Upper lobe of left lung (tissue), 6 donors: ENCODE measurements around the gene SMTNL2. TPM values are rescaled to one million over a fixed set of nuclear protein-coding genes. Genes with fewer than 3 reads are reported as not detected.

Experiments used
- ATAC-seq, 2 donors: fragments of 200-7000 bp; cut with Tn5 transposase; one replicate each; pipeline ENCODE4 v1.9.1; 2022; ENCODE audit warnings: mild to moderate bottlenecking in 2 of 2, moderate library complexity in 2 of 2; ENCODE audit not compliant: low FRiP score in 2 of 2
- DNase-seq, 2 donors: peaks; one replicate each; pipeline ENCODE4 v3.0.0-alpha.2; 2019 to 2020
- H3K27ac ChIP-seq, 4 donors: fragments of 200-600 bp; sonication (generic); one replicate each; pipeline ENCODE4 v1.5.1; 2016 to 2019
- H3K27me3 ChIP-seq, 4 donors: fragments of 200-600 bp; sonication (generic); one replicate each; pipeline ENCODE4 v1.5.1; 2017 to 2019
- H3K36me3 ChIP-seq, 4 donors: fragments of 200-600 bp; sonication (generic); one replicate each; pipeline ENCODE4 v1.5.1; 2016 to 2019
- H3K4me1 ChIP-seq, 4 donors: fragments of 200-600 bp; sonication (generic); one replicate each; pipeline ENCODE4 v1.5.1; 2018 to 2019
- H3K4me3 ChIP-seq, 4 donors: fragments of 200-600 bp; sonication (generic); one replicate each; pipeline ENCODE4 v1.5.1; 2017 to 2019; ENCODE audit warnings: mild to moderate bottlenecking in 2 of 4, moderate library complexity in 1 of 4
- H3K9me3 ChIP-seq, 4 donors: fragments of 200-600 bp; sonication (generic); one replicate each; pipeline ENCODE4 v1.5.1; 2018 to 2019
- EP300 ChIP-seq, 4 donors: sonication (generic); formaldehyde crosslinking; IDR thresholded peaks; one replicate each; pipeline ENCODE4 v1.5.1; 2017; ENCODE audit warnings: antibody characterized with exemption in 4 of 4, control low read depth in 2 of 4
- POLR2A ChIP-seq, 4 donors: fragments of 450-650 bp; IDR thresholded peaks; one replicate each; pipeline ENCODE4 v1.5.1; 2016 to 2017; ENCODE audit warnings: antibody characterized with exemption in 4 of 4, mild to moderate bottlenecking in 2 of 4
- POLR2AphosphoS5 ChIP-seq, 2 donors: sonication (generic); formaldehyde crosslinking; IDR thresholded peaks; one replicate each; pipeline ENCODE4 v1.5.1; 2017; ENCODE audit warnings: antibody characterized with exemption in 2 of 2
- WGBS, 2 donors: methylation state at CpG; one replicate each; pipeline ENCODE4 v1.1.5; 2017 to 2018; 5-methylcytosine and 5-hydroxymethylcytosine counted together
- total RNA-seq, 6 donors: library from RNA; depleted of rRNA in 4 of 6; stranded (reverse); fragments of >200 nt in 4 of 6; gene quantifications; one replicate each; pipeline versions ENCODE4 v1.1.0 to v1.2.1, GENCODE V29; 2016 to 2021
- TF ChIP-seq, protein P1 (sequence below), 6 experiments: fragments of 450-650 bp in 4 of 6; fragments of 200-600 bp in 2 of 6; sonication (generic) in 2 of 6; IDR thresholded peaks; one replicate each; pipeline ENCODE4 v1.5.1; 2016 to 2019; ENCODE audit warnings: antibody characterized with exemption in 6 of 6
- donor health status: DM: no; HTN: no; CAD: no; lungs with moderate emphysema.
- donor health status: DM: no; HTN: yes; CAD: no; lungs with severe emphysema.

SMTNL2 gene
- total RNA-seq, 6 donors from 2014 or later, result 0.49 to 7.3 (median 3.6) TPM

DNA sequence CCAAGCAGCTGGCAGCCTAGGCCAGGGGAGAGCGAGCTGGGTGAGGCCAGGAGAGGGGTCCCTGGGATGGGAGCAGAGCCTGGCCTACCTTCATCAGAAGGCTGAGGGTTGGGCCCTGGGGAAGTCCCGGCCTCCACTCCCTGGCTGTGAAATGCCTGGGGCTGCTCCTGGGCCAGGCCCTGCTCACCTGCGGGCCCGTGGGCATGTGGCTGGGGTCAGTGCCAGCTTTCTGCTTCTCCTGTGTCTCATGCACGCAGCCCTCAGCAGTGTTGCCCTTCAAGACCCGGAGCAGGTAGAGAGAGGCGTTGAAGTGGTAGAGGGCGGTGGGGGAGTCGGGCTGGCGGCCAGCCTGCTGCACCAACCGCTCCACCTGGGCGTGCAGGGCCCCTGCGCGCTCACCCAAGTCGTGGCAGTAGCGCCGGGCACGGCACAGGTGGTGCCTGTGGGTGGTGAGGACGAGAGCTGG lies 41.6 kb upstream of the SMTNL2 start:
- Histone ChIP-seq H3K36me3 (peaks cover 11 to 93% (median 71%) of the 10 kb centered on the region in 4 donors), H3K4me1 (peaks cover 26 to 45% (median 40%) of the 10 kb centered on the region in 4 donors), H3K27ac (peak overlapping the region in 1 of 4 donors; percentile 91), H3K9me3 (no peaks in the 10 kb centered on the region), H3K4me3 (no peak overlapping the region), H3K27me3 (no peaks in the 10 kb centered on the region)
- WGBS, 2 donors, result 93 to 100% methylated on average over 5 to 19 of the region's 19 CpGs
- TF ChIP-seq POLR2AphosphoS5 (IDR thresholded peaks at IDR 0.05) (no peak), EP300 (IDR thresholded peaks at IDR 0.05) (no peak), POLR2A (IDR thresholded peaks at IDR 0.05) (no peak)
- TF ChIP-seq, protein P1, sequence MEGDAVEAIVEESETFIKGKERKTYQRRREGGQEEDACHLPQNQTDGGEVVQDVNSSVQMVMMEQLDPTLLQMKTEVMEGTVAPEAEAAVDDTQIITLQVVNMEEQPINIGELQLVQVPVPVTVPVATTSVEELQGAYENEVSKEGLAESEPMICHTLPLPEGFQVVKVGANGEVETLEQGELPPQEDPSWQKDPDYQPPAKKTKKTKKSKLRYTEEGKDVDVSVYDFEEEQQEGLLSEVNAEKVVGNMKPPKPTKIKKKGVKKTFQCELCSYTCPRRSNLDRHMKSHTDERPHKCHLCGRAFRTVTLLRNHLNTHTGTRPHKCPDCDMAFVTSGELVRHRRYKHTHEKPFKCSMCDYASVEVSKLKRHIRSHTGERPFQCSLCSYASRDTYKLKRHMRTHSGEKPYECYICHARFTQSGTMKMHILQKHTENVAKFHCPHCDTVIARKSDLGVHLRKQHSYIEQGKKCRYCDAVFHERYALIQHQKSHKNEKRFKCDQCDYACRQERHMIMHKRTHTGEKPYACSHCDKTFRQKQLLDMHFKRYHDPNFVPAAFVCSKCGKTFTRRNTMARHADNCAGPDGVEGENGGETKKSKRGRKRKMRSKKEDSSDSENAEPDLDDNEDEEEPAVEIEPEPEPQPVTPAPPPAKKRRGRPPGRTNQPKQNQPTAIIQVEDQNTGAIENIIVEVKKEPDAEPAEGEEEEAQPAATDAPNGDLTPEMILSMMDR (IDR thresholded peaks at IDR 0.05), result no peak
- DNase-seq (peak in 1 of 2 donors; percentile 82), ATAC-seq (no peak)

DNA sequence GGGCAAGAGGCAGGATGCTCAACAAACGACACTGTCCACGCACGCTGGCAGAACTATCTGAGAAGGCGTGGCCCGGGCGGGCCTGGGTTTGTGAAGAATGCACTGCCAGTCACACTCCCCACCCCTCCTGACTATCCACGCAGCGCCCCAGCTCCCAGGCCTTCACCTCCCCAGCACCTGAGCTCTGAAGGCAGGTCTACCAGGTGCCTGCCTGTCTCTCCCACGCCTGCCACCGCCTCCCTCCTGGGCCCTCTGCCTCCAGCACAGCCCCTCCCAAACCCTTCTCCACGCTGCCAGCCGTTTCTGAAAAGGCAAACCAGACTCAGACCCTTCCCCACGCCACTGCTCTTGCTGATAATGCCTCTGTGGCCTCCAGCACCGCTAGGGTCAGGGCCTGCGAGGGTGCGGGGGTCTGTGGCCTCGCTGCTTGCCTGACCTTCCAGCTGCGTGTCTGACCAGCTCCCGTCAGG lies 40.7 kb upstream of the SMTNL2 start:
- WGBS, 2 donors, result 69 to 75% methylated on average over 12 to 19 of the region's 19 CpGs
- H3K4me1 ChIP-seq, result peaks cover 21 to 37% (median 32%) of the 10 kb centered on the region in 4 donors
- ATAC-seq (no peak), DNase-seq (peak in 1 of 2 donors; percentile 72)
- no peaks in the 10 kb centered on the region for H3K9me3 ChIP-seq
- H3K27me3 ChIP-seq, result no peaks in the 10 kb centered on the region
- H3K36me3 ChIP-seq, result peaks cover 11 to 93% (median 75%) of the 10 kb centered on the region in 4 donors
- H3K27ac ChIP-seq, result no peak overlapping the region
- TF ChIP-seq POLR2A (IDR thresholded peaks at IDR 0.05) (no peak), EP300 (IDR thresholded peaks at IDR 0.05) (no peak), POLR2AphosphoS5 (IDR thresholded peaks at IDR 0.05) (no peak)
- TF ChIP-seq, protein P1 (IDR thresholded peaks at IDR 0.05), result no peak
- H3K4me3 ChIP-seq, result no peak overlapping the region

DNA sequence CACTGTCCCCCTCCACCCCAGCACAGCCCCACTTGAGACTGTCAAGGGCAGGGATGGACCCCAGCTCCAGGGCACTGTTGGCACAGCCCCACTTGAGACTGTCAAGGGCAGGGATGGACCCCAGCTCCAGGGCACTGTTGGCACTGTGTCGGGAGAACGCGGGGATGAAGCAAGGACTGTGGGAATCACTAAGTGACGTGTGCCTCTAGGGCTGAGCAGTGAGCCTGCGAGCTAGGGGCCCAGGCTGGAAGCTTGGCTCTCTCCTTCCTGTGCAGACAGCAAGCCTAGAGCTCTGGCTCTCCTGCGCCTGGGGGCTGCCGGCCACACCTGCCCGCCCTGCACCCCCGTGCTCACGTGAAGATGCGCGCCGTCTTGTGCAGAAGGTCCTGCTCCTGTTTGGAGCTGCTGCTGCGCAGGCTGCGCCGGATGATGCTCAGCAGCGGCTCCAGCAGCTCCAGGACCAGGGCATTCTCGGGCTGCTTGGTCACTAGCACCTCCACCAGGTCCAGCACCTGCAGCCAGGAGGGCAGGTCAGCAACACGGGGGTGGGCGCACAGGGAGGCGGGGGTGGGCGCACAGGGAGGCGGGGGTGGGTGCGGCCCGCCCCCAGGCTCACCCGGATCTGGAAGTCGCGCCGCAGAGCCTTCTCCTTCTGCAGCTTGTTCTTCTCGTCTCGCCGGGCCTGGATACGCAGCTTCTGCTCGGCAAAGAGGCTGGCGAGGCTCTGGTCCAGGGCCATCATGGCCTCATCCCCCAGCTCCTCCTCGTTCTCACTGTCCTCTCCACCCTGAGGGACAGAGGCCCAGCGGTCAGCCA lies 40.0 kb upstream of the SMTNL2 start:
- Histone ChIP-seq H3K4me1 (peaks cover 21 to 30% (median 26%) of the 10 kb centered on the region in 4 donors), H3K9me3 (no peaks in the 10 kb centered on the region), H3K27ac (no peak overlapping the region), H3K36me3 (peaks cover 16 to 93% (median 78%) of the 10 kb centered on the region in 4 donors), H3K27me3 (no peaks in the 10 kb centered on the region), H3K4me3 (no peak overlapping the region)
- peak in 1 of 2 donors; percentile 70 for DNase-seq
- no peak for TF ChIP-seq EP300 (IDR thresholded peaks at IDR 0.05)
- no peak for TF ChIP-seq POLR2A (IDR thresholded peaks at IDR 0.05)
- TF ChIP-seq, protein P1 (IDR thresholded peaks at IDR 0.05), result no peak
- TF ChIP-seq POLR2AphosphoS5 (IDR thresholded peaks at IDR 0.05), result no peak
- 93 to 97% methylated on average over 9 to 24 of the region's 37 CpGs for WGBS, 2 donors
- ATAC-seq, result no peak

DNA sequence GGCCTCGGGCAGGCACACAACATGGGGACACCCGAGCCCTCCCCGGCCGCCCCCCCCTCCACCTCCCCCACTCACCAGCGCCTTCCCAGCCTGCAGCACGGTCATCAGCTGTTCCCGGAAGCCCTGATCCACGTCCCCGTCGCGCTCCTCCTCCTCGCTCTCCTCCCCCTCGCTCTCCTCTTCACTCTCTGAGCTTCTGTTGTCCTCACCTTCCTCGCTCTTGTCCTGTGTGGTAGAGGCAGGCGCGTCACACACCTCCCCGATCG lies 39.4 kb upstream of the SMTNL2 start:
- Histone ChIP-seq H3K36me3 (peaks cover 19 to 93% (median 78%) of the 10 kb centered on the region in 4 donors), H3K27me3 (no peaks in the 10 kb centered on the region), H3K4me1 (peaks cover 20 to 24% (median 22%) of the 10 kb centered on the region in 4 donors), H3K27ac (no peak overlapping the region), H3K4me3 (no peak overlapping the region), H3K9me3 (no peaks in the 10 kb centered on the region)
- DNase-seq, result no peak
- no peak for TF ChIP-seq EP300 (IDR thresholded peaks at IDR 0.05)
- no peak for TF ChIP-seq POLR2AphosphoS5 (IDR thresholded peaks at IDR 0.05)
- TF ChIP-seq, protein P1 (IDR thresholded peaks at IDR 0.05), result no peak
- no peak for TF ChIP-seq POLR2A (IDR thresholded peaks at IDR 0.05)
- WGBS, 2 donors, result 93 to 94% methylated on average over 16 to 18 of the region's 18 CpGs
- no peak for ATAC-seq
